Neural cell (in vitro differentiated cells): ENCODE data around the gene SNX30. TPM values are rescaled to one million over a fixed set of nuclear protein-coding genes. Genes with fewer than 3 reads are reported as not detected.
A peak's percentile ranks its signal among the peaks of the same experiment; 100 is the strongest.

ENCODE experiments used
- H2AFZ ChIP-seq: fragments of 200-600, 300-800 bp; sonication (generic), shearing (Covaris generic); 2 replicates; pipeline ENCODE4 v1.6.0; 2014; ENCODE audit warnings: low read depth, mild to moderate bottlenecking, antibody characterized with exemption, low read length, moderate library complexity
- H3F3A ChIP-seq: fragments of 200-600 bp; shearing (Covaris generic); 2 replicates; pipeline ENCODE4 v1.6.1; 2016; ENCODE audit warnings: mild to moderate bottlenecking, moderate library complexity, mixed read lengths, antibody characterized with exemption, low read length; ENCODE audit not compliant: insufficient read depth, poor library complexity, severe bottlenecking
- H3K27ac ChIP-seq: fragments of 200-600, 300-800 bp; sonication (generic), shearing (Covaris generic); 2 replicates; pipeline ENCODE4 v1.5.1; 2014; ENCODE audit warnings: mild to moderate bottlenecking, low read length, moderate library complexity
- H3K27me3 ChIP-seq: fragments of 300-800, 200-600 bp; sonication (generic), shearing (Covaris generic); 2 replicates; pipeline ENCODE4 v1.6.0; 2014; ENCODE audit warnings: mild to moderate bottlenecking, low read depth, low read length, moderate library complexity; ENCODE audit not compliant: insufficient read depth
- H3K36me3 ChIP-seq: fragments of 300-800, 200-600 bp; sonication (generic), shearing (Covaris generic); 2 replicates; pipeline ENCODE4 v1.5.1; 2014; ENCODE audit warnings: mild to moderate bottlenecking, antibody characterized with exemption, low read length, moderate library complexity; ENCODE audit not compliant: insufficient read depth
- H3K4me2 ChIP-seq: fragments of 300-800, 200-600 bp; sonication (generic), shearing (Covaris generic); 2 replicates; pipeline ENCODE4 v1.6.0; 2014; ENCODE audit warnings: mild to moderate bottlenecking, low read length
- H3K4me3 ChIP-seq: fragments of 300-800, 200-600 bp; sonication (generic), shearing (Covaris generic); 2 replicates; pipeline ENCODE4 v1.5.1; 2014; ENCODE audit warnings: mild to moderate bottlenecking, low read length, moderate library complexity
- H3K79me2 ChIP-seq: fragments of 200-600 bp; shearing (Covaris generic); replicated peaks from 2 replicates; pipeline ENCODE4 v1.6.0; 2014; ENCODE audit warnings: mild to moderate bottlenecking, low read length, moderate library complexity; ENCODE audit not compliant: insufficient read depth
- H3K9ac ChIP-seq: fragments of 300-800, 200-600 bp; sonication (generic), shearing (Covaris generic); 2 replicates; pipeline ENCODE4 v1.6.1; 2016; ENCODE audit warnings: mild to moderate bottlenecking, low read length, mixed read lengths
- H3K9me2 ChIP-seq: fragments of 200-600 bp; shearing (Covaris generic); 2 replicates; pipeline ENCODE4 v1.6.1; 2016; ENCODE audit warnings: mild to moderate bottlenecking, low read length, mixed read lengths; ENCODE audit not compliant: insufficient read depth
- H3K9me3 ChIP-seq: fragments of 200-600, 300-800 bp; sonication (generic), shearing (Covaris generic); 2 replicates; pipeline ENCODE4 v1.6.1; 2016; ENCODE audit warnings: mild to moderate bottlenecking, mixed run types, low read length, moderate library complexity, mixed read lengths
- H4K20me1 ChIP-seq: fragments of 200-600 bp; shearing (Covaris generic); 2 replicates; pipeline ENCODE4 v1.6.1; 2016; ENCODE audit warnings: mild to moderate bottlenecking, mixed run types; ENCODE audit not compliant: insufficient read depth
- CTCF ChIP-seq: fragments of 450-650 bp; IDR thresholded peaks from 2 replicates; pipeline ENCODE4 v1.5.1; 2014; ENCODE audit warnings: antibody characterized with exemption, mild to moderate bottlenecking, moderate library complexity; ENCODE audit not compliant: poor library complexity, severe bottlenecking
- EP300 ChIP-seq: fragments of 450-650 bp; conservative IDR thresholded peaks from 2 replicates; pipeline ENCODE4 v1.6.1; 2014; ENCODE audit warnings: antibody characterized with exemption, mild to moderate bottlenecking, moderate library complexity; ENCODE audit not compliant: poor library complexity, severe bottlenecking
- EZH2 ChIP-seq: fragments of 200-600, 300-800 bp; shearing (Covaris generic), sonication (generic); IDR thresholded peaks from 2 replicates; pipeline ENCODE4 v1.6.1; 2014; ENCODE audit warnings: antibody characterized with exemption, low read length, borderline replicate concordance, mild to moderate bottlenecking; ENCODE audit not compliant: insufficient read depth, poor library complexity, severe bottlenecking
- MXI1 ChIP-seq: fragments of 450-650 bp; conservative IDR thresholded peaks from 2 replicates; pipeline ENCODE4 v1.6.1; 2014; ENCODE audit warnings: antibody characterized with exemption, mild to moderate bottlenecking; ENCODE audit not compliant: poor library complexity, severe bottlenecking
- POLR2AphosphoS5 ChIP-seq: IDR thresholded peaks from 2 replicates; pipeline ENCODE4 v1.6.1; 2012
- RAD21 ChIP-seq: fragments of 450-650 bp; conservative IDR thresholded peaks from 2 replicates; pipeline ENCODE4 v1.6.1; 2014; ENCODE audit warnings: antibody characterized with exemption, mild to moderate bottlenecking, moderate library complexity
- REST ChIP-seq: IDR thresholded peaks from 2 replicates; pipeline ENCODE4 v1.6.1; 2012; ENCODE audit warnings: borderline replicate concordance
- SMC3 ChIP-seq: fragments of 450-650 bp; conservative IDR thresholded peaks from 2 replicates; pipeline ENCODE4 v1.6.1; 2014; ENCODE audit warnings: antibody characterized with exemption, mild to moderate bottlenecking, moderate library complexity; ENCODE audit not compliant: poor library complexity
- TAF1 ChIP-seq: IDR thresholded peaks from 2 replicates; pipeline ENCODE4 v1.6.1; 2012; ENCODE audit warnings: low read depth
- polyA plus RNA-seq: library from polyadenylated mRNA; depleted of rRNA; stranded (reverse); fragments of >200 nt; gene quantifications from 2 replicates; pipeline ENCODE4 v1.2.3, GENCODE V29; 2014

The SNX30 gene
- polyA plus RNA-seq, 1 donor from 2014 or later = 30.0 TPM

- Histone ChIP-seq H3K9me2 (no peaks in the 10 kb centered on the region), H3F3A (no peaks in the 10 kb centered on the region), H2AFZ (no peak overlapping the region), H3K9ac (no peak overlapping the region), H3K4me2 (no peak overlapping the region), H3K9me3 (no peaks in the 10 kb centered on the region), H3K27ac (no peak overlapping the region), H3K36me3 (peaks cover under 1% of the 10 kb centered on the region), H3K4me3 (no peak overlapping the region), H4K20me1 (no peaks in the 10 kb centered on the region), H3K79me2 (no peaks in the 10 kb centered on the region), H3K27me3 (no peaks in the 10 kb centered on the region)
- TF ChIP-seq EZH2 = no peak
- TF ChIP-seq CTCF = peak; percentile 75
- no peak for TF ChIP-seq TAF1
- no peak for TF ChIP-seq POLR2AphosphoS5
- peak; percentile 61 for TF ChIP-seq SMC3
- TF ChIP-seq REST = no peak
- no peak for TF ChIP-seq EP300
- peak; percentile 54 for TF ChIP-seq RAD21
- no peak for TF ChIP-seq MXI1
Measured at GRCh38 chr9:112844771-112845542, 94.4 kb downstream of the SNX30 start.

GRCh38 chr9:112846528-112847488, 96.2 kb downstream of the SNX30 start:
- Histone ChIP-seq H3K36me3 (no peaks in the 10 kb centered on the region), H2AFZ (no peak overlapping the region), H3F3A (no peaks in the 10 kb centered on the region), H4K20me1 (no peaks in the 10 kb centered on the region), H3K27me3 (no peaks in the 10 kb centered on the region), H3K4me2 (no peak overlapping the region), H3K79me2 (no peaks in the 10 kb centered on the region), H3K4me3 (no peak overlapping the region), H3K9me3 (no peaks in the 10 kb centered on the region), H3K9ac (no peak overlapping the region), H3K27ac (no peak overlapping the region), H3K9me2 (no peaks in the 10 kb centered on the region)
- no peak for TF ChIP-seq CTCF
- no peak for TF ChIP-seq TAF1
- TF ChIP-seq RAD21 = no peak
- no peak for TF ChIP-seq POLR2AphosphoS5
- TF ChIP-seq EP300 = no peak
- TF ChIP-seq MXI1 = no peak
- no peak for TF ChIP-seq EZH2
- no peak for TF ChIP-seq REST
- no peak for TF ChIP-seq SMC3
